HG03342 (cell line): ENCODE data around the gene PEX14.

Experiments
- ATAC-seq: cut with Tn5 transposase; IDR thresholded peaks from one replicate; pipeline ENCODE4 v1.9.1; 2021; ENCODE audit warnings: mild to moderate bottlenecking, moderate library complexity; ENCODE audit not compliant: unreplicated experiment

PEX14 gene

DNA sequence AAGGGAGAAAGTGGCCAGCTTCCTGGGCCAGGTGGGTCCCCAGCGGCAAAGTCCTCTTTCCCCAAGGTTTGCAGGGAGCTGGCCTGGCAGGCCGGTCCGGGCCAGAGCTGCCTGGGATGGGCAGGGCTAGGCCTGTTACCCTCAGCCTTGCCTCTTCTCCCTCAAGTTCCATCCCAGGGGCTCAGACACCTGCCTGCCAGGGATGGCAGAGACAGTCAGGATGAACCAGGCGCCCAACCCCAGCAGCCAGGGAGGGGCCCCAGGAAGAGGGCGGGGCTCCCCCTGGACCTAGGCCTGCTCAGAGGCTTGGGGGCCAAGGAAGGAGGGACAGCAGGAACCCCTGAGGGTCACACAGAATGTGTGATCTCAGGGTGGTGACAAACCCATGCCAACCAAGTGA is 201.1 kb downstream of the PEX14 start:
- ATAC-seq: no peak

DNA sequence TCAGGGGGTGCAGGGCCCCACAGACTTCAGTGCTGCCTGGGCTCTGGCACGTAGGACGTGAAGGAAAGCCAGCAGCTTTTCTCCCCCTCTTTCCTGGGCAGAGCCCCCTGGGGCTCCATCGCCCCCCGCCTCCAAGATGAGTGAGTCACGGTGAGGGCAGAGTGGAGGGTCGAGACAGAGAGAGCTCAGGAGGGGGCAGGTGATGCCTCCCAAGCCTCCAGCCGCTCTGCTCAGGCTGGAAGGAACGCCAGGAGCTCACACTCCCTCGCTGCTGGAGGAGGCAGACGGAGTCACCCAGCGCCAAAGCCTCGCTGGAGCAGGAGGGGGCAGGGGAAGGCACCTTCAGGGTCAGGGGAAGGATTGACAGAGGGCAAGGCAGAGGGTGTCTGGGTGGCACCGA is 202.2 kb downstream of the PEX14 start:
- no peak for ATAC-seq

DNA sequence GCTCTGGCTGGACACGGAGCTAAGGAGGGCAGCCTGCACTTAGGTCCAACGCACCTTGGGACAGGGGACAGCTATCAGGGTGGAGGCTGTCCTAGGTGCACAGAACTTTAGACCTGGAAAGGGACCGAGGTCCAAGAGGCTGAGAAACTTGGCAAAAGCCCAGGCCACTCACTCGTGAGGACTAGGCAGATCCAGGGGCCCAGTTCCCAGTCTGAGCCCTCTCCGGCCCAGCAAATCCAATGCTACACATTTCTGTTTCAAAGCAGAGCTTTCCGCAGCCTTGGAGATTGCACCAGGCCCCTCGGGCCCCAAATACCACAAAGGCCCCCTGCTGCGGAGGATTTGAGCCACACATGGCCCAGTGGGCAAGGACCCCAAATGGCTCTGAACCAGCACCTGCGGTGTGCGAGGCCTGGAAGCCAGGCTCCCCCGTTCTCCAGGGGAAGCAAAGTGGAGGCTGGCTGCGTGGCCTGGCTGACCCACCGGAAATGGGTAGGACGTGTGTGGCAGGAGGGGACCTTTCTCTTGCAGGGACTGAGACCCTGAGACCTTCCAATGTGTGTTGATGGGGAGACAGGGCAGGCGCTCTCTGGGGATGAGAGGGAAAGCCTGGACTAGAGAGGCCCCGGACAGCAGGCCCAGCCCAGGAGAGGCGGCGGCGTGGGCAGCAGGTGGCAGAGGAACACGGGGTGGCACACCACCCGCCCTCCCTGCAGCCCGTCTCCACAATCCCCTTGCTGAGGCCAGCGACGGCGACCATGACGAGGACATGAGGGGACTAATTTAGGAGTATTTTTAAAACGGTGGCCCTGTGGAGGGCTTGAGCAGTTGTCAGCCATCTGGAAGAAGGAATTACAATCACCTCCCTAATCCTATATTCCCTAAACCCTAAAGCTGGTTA is 203.0 kb downstream of the PEX14 start:
- no peak for ATAC-seq

DNA sequence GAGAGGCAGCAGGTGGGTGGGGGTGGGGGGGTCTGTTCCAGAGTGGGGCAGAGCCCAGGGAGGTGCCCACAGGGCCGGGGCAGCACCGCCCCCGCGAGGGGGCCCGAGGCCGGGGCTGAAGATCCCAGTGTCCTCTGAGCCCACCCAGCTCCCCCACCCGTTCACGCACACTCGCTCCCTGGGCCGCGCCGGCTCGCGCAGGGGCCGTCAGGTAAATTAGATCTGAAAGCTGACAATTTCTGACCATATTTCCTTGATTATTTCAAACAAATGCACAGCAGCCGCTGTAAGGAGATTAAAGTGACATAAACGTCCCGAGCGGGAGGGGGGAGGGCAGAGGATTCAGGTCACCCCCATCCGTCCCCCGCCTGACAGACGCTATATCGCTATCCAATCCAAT is 203.7 kb downstream of the PEX14 start:
- ATAC-seq: no peak

DNA sequence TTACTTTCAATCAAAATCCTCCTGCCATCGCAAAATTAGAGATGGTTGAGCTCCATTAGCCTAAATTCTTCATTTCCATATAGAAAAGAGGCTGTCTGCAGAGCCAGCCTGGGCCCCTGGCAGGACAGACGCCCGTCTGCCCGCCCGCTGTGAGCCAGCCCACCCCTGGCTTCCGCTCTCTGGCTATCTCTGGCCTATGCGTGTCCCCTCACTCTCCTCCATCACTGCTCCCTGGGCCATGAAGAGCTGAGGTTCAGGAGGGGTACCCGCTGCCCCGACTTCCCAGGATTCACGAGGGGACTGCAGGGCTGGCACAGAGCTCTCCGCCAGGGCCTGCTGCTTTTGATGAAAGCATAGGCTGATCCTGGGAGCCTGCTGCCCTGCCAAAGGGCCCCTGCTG is 204.1 kb downstream of the PEX14 start:
- ATAC-seq: no peak

DNA sequence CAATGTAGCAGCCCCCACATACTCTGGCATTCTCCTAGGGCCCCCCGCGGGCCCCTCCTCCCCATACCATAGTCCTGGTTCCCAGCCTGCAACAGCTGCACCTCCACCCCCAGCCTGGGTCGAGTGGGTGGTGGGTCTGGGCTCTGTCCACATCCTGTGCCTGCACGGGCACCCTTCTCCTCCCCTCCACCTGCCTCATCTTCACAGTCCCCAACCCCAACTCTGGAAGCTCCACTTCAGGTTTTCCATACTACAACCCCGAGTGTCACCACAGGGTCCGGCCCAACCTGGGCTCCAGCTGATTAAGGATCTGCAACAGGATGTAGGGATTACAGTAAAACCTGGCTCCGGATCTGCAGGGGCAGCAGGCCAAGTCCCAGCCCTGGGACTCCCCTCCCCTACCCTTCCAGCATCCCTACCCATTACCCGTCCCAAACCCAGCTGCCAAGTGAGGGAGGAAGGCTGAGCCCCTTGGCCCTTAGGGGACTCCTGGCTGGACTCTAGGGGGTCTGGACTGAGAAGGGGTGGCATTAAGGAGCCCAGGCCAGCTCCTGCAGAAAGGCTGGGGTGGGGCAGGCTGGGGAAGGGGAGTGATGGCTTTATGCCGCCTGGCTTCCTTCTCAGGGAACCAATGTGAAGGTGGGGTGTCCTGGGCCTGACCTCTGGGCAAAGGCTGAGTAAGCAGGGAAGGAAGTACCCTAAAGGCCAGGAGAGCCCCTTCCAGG is 204.9 kb downstream of the PEX14 start:
- no peak for ATAC-seq
